Posterior cingulate gyrus (tissue), 11 donors: ENCODE data around the gene AIPL1.
"Not testable (repeated sequence)": the region's sequence is repeated elsewhere in the genome, so short reads cannot be mapped to it uniquely, and the experiment has no call there.

Experiments used
- DNase-seq, 10 donors: peaks; one replicate each; pipeline versions ENCODE4 v3.0.0 to v3.0.0-alpha.2; 2020 to 2021; ENCODE audit warnings: mixed read lengths in 3 of 10
- intact Hi-C: fragments of 100-400 bp; cut with DNase I; formaldehyde crosslinking; loops from one replicate; pipeline ENCODE4 v1.15.1; 2023

AIPL1 gene

GRCh38 chr17:6435051-6435450, at the start of gene AIPL1:
Gene AIPL1, minus strand, starts transcription at chr17:6435121. Its CDS starts 17 bp downstream, at chr17:6435104.
- DNase-seq = peak in 1 of 10 donors; percentile 53
- intact Hi-C loops = loop anchor here (5.0 kb wide), 1 partner anchor 848 kb away; no protein-coding TSS in a partner anchor

- intact Hi-C loops = no loop called here
- peak in 2 of 10 donors; percentile 23 to 67 for DNase-seq
These were observed 48.6 kb upstream of the AIPL1 start for GRCh38 chr17:6483507-6483906.

- DNase-seq = peak in 1 of 10 donors; percentile 43
- intact Hi-C loops = not testable (repeated sequence)
These were observed 47.9 kb upstream of the AIPL1 start for GRCh38 chr17:6482796-6483195.

- intact Hi-C loops = no loop called here
- DNase-seq = peak in 1 of 10 donors; percentile 10
These were observed 47.2 kb upstream of the AIPL1 start for GRCh38 chr17:6482105-6482455.

GRCh38 chr17:6480303-6480675, 45.4 kb upstream of the AIPL1 start:
- DNase-seq = peak in 1 of 10 donors; percentile 27
- intact Hi-C loops = no loop called here

GRCh38 chr17:6479622-6480302, 44.8 kb upstream of the AIPL1 start:
- DNase-seq = peak in 2 of 10 donors; percentile 69 to 76
- intact Hi-C loops = loop anchor here (10.0 kb wide), 1 partner anchor 165 kb away; the partner anchor contains the start of genes KIAA0753 and TXNDC17

- peak in 2 of 10 donors; percentile 49 to 53 for DNase-seq
- intact Hi-C loops = loop anchor here (10.0 kb wide), 1 partner anchor 166 kb away; the partner anchor contains the start of genes KIAA0753 and TXNDC17
These were observed 43.6 kb upstream of the AIPL1 start for GRCh38 chr17:6478486-6478885.

- DNase-seq = peak in 3 of 10 donors; percentile 39 to 72 (median 67)
- intact Hi-C loops = loop anchor here (10.0 kb wide), 1 partner anchor 167 kb away; the partner anchor contains the start of genes KIAA0753 and TXNDC17
These were observed 43.0 kb upstream of the AIPL1 start for GRCh38 chr17:6477831-6478383.

GRCh38 chr17:6476810-6477179, 41.9 kb upstream of the AIPL1 start:
- intact Hi-C loops = loop anchor here (10.0 kb wide), 1 partner anchor 168 kb away; the partner anchor contains the start of genes KIAA0753 and TXNDC17
- DNase-seq = peak in 3 of 10 donors; percentile 33 to 67 (median 66)

GRCh38 chr17:6476076-6476809, 41.3 kb upstream of the AIPL1 start:
- intact Hi-C loops = loop anchor here (10.0 kb wide), 1 partner anchor 169 kb away; the partner anchor contains the start of genes KIAA0753 and TXNDC17
- no peak for DNase-seq

- peak in 4 of 10 donors; percentile 25 to 63 (median 58) for DNase-seq
- intact Hi-C loops = loop anchor here (10.0 kb wide), 1 partner anchor 169 kb away; the partner anchor contains the start of genes KIAA0753 and TXNDC17
These were observed 40.5 kb upstream of the AIPL1 start for GRCh38 chr17:6475411-6475810.

- peak in 4 of 10 donors; percentile 16 to 89 (median 82) for DNase-seq
- intact Hi-C loops = loop anchor here (10.0 kb wide), 1 partner anchor 170 kb away; the partner anchor contains the start of genes KIAA0753 and TXNDC17
These were observed 40.0 kb upstream of the AIPL1 start for GRCh38 chr17:6474906-6475305.

GRCh38 chr17:6474376-6474775, 39.5 kb upstream of the AIPL1 start:
- intact Hi-C loops = loop anchor here (10.0 kb wide), 1 partner anchor 170 kb away; the partner anchor contains the start of genes KIAA0753 and TXNDC17
- DNase-seq = peak in 3 of 10 donors; percentile 58 to 79 (median 60)

GRCh38 chr17:6473128-6473767, 38.3 kb upstream of the AIPL1 start:
- peak; percentile 59 to 97 (median 85) for DNase-seq
- intact Hi-C loops = loop anchor here (10.0 kb wide), 1 partner anchor 172 kb away; the partner anchor contains the start of genes KIAA0753 and TXNDC17

GRCh38 chr17:6472517-6472916, 37.6 kb upstream of the AIPL1 start:
- DNase-seq = peak in 3 of 10 donors; percentile 25 to 67 (median 50)
- intact Hi-C loops = loop anchor here (10.0 kb wide), 1 partner anchor 172 kb away; the partner anchor contains the start of genes KIAA0753 and TXNDC17

- intact Hi-C loops = loop anchor here (10.0 kb wide), 1 partner anchor 173 kb away; the partner anchor contains the start of genes KIAA0753 and TXNDC17
- DNase-seq = peak in 3 of 10 donors; percentile 51 to 86 (median 75)
These were observed 36.9 kb upstream of the AIPL1 start for GRCh38 chr17:6471531-6472465.

- intact Hi-C loops = loop anchor here (10.0 kb wide), 1 partner anchor 174 kb away; the partner anchor contains the start of genes KIAA0753 and TXNDC17
- DNase-seq = peak in 2 of 10 donors; percentile 59 to 65
These were observed 36.0 kb upstream of the AIPL1 start for GRCh38 chr17:6470751-6471521.
